ENCODE results near the gene DNAH6.

DNA sequence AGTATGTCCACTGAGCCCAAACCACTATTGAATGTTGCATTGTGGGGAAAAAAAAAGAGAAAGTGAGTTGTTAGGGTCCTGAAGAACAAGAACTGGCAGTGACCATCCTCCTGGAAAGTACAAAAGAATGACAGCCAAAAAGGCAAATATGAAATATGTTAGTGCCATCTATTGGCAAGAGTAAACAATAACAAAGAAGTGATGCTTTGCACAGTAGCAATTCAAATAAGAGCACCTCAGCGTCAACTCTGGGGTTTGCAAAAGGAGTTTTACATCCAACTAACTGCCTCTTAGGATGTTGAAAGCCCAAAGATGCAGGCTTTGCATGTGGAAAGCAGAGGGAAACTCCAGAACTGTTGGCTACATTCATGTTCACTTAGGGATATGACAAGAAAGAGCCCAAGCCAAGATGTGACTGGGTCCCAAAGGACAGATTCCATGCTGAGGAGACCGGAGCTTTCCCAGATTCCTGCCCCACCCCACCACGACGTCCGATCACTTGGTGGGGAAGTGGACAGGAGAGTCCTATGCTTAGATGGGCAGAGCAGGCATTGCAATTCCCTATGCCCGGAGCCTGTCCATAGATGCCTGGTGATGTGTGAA, 349.0 kb downstream of the DNAH6 start:
- TF ChIP-seq SP1 (IDR thresholded peaks at IDR 0.05), result no peak
- no peak for TF ChIP-seq ELF4 (IDR thresholded peaks at IDR 0.05)
- no peak for TF ChIP-seq TARDBP (IDR thresholded peaks at IDR 0.05)
- TF ChIP-seq L3MBTL2 (conservative IDR thresholded peaks at IDR 0.05), result no peak
- no peak for TF ChIP-seq BHLHE40 (IDR thresholded peaks at IDR 0.05; ENCODE audit: borderline replicate concordance)
- TF ChIP-seq FOXM1 (IDR thresholded peaks at IDR 0.05; ENCODE audit: borderline replicate concordance), result no peak
- no peak for TF ChIP-seq ARNT (IDR thresholded peaks at IDR 0.05)
- no peak for TF ChIP-seq FOXK2 (IDR thresholded peaks at IDR 0.05)
- no peak for TF ChIP-seq CTBP1 (IDR thresholded peaks at IDR 0.05; ENCODE audit: borderline replicate concordance)
- TF ChIP-seq NFRKB (IDR thresholded peaks at IDR 0.05), result no peak

All from HEK293T (cell line).